ENCODE results near the gene MIA2. TPM values are rescaled to one million over a fixed set of nuclear protein-coding genes. Genes with fewer than 3 reads are reported as not detected.
A peak's percentile ranks its signal among the peaks of the same experiment; 100 is the strongest.

The MIA2 gene
- total and polyA plus RNA-seq, 9 of the 15 experiments (the other 6 are each of a cell fraction or from before 2014, with no cell fraction given): 6.0 to 21.8 (median 12.8) TPM

DNA sequence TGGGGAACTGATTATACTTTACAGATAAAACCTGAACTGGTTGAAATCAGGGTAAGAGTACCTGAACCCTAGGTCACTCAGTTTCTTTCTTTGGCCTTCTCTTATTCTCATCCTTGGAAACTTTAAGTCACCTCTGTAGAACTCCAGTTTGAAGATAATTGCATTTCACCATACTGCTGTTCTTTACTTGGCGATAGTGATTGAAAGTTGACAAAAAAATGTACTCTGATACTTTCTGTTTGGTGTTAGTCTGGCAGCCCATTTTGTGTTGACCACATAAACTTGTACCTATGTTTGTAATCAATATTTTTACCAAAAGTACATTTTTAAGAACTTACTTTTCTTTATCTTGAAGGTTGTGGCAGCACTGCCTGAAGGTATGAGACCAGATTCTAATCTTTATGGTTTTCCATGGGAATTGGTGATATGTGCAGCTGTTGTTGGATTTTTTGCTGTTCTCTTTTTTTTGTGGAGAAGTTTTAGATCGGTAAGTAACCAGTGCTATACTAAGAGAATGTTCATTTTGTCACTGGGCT is 42.9 kb downstream of the MIA2 start:
- H3K79me2 ChIP-seq (ENCODE audit: control insufficient read depth, insufficient read depth, low read length): peaks cover 40% of the 10 kb centered on the region
- in situ Hi-C loops (cut with MboI): no loop called here
- CTCF ChIA-PET (ENCODE audit: low intra/inter-chr PET ratio): no interaction called here
- TF ChIP-seq, protein P1, sequence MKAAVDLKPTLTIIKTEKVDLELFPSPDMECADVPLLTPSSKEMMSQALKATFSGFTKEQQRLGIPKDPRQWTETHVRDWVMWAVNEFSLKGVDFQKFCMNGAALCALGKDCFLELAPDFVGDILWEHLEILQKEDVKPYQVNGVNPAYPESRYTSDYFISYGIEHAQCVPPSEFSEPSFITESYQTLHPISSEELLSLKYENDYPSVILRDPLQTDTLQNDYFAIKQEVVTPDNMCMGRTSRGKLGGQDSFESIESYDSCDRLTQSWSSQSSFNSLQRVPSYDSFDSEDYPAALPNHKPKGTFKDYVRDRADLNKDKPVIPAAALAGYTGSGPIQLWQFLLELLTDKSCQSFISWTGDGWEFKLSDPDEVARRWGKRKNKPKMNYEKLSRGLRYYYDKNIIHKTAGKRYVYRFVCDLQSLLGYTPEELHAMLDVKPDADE (conservative IDR thresholded peaks at IDR 0.05; ENCODE audit: control insufficient read depth, low read depth, low read length): no peak
- TF ChIP-seq ETV5 (CRISPR knock-in tag; IDR thresholded peaks at IDR 0.05; ENCODE audit: low read depth) (no peak), SRF (CRISPR knock-in tag; IDR thresholded peaks at IDR 0.05) (no peak), KDM5B (IDR thresholded peaks at IDR 0.05; ENCODE audit: insufficient replicate concordance, low read depth, low read length) (no peak), GATAD2A (IDR thresholded peaks at IDR 0.05) (no peak), E2F3 (CRISPR knock-in tag; IDR thresholded peaks at IDR 0.05) (no peak), ZNF174 (CRISPR knock-in tag; IDR thresholded peaks at IDR 0.05) (no peak), SMARCA4 (IDR thresholded peaks at IDR 0.05) (no peak), ILK (tag; IDR thresholded peaks at IDR 0.05; ENCODE audit: borderline replicate concordance, low read depth) (no peak), ZNF561 (CRISPR knock-in tag; conservative IDR thresholded peaks at IDR 0.05) (no peak), TEAD1 (CRISPR knock-in tag; IDR thresholded peaks at IDR 0.05) (no peak), DPF2 (IDR thresholded peaks at IDR 0.05) (no peak)
- TF ChIP-seq, protein P2, sequence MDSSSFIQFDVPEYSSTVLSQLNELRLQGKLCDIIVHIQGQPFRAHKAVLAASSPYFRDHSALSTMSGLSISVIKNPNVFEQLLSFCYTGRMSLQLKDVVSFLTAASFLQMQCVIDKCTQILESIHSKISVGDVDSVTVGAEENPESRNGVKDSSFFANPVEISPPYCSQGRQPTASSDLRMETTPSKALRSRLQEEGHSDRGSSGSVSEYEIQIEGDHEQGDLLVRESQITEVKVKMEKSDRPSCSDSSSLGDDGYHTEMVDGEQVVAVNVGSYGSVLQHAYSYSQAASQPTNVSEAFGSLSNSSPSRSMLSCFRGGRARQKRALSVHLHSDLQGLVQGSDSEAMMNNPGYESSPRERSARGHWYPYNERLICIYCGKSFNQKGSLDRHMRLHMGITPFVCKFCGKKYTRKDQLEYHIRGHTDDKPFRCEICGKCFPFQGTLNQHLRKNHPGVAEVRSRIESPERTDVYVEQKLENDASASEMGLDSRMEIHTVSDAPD (CRISPR knock-in tag; IDR thresholded peaks at IDR 0.05): no peak
- TF ChIP-seq, protein P3, sequence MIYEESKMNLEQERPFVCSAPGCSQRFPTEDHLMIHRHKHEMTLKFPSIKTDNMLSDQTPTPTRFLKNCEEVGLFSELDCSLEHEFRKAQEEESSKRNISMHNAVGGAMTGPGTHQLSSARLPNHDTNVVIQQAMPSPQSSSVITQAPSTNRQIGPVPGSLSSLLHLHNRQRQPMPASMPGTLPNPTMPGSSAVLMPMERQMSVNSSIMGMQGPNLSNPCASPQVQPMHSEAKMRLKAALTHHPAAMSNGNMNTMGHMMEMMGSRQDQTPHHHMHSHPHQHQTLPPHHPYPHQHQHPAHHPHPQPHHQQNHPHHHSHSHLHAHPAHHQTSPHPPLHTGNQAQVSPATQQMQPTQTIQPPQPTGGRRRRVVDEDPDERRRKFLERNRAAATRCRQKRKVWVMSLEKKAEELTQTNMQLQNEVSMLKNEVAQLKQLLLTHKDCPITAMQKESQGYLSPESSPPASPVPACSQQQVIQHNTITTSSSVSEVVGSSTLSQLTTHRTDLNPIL (CRISPR knock-in tag; IDR thresholded peaks at IDR 0.05): no peak

More for the DNA sequence above, 42.9 kb downstream of the MIA2 start:
- POLR2A ChIA-PET: interaction anchor here (1.0 kb wide), 1 partner anchor 9 kb away, joined by 3 read pairs; no protein-coding TSS in a partner anchor
- no peak overlapping the region for H3K9ac ChIP-seq (ENCODE audit: insufficient read depth in 1 of 2, low read depth in 2 of 2, low read length in 2 of 2)
- H3K4me1 ChIP-seq (replicated peaks in 1 of 2; ENCODE audit: control insufficient read depth in 2 of 2, insufficient read depth in 2 of 2, low read length in 2 of 2): no peaks in the 10 kb centered on the region; a peak in 1 of 5 replicates
- H3K4me2 ChIP-seq (ENCODE audit: insufficient read depth, low read length): no peak overlapping the region
- WGBS (ENCODE audit: insufficient coverage, low coverage, missing lambda C conversion rate): 55% methylated on average over 2 of the region's 2 CpGs
- H3K36me3 ChIP-seq (ENCODE audit: control insufficient read depth, insufficient read depth, low read length): peaks cover 4% of the 10 kb centered on the region; the same call in 1 of the 3 replicates
- FAIRE-seq (no peak), ATAC-seq (peak; percentile 15; the same call in 1 of the 3 replicates), DNase-seq (ENCODE audit: extremely low read depth in 1 of 4, low spot score in 3 of 4) (no peak)
- no peak overlapping the region for H2AFZ ChIP-seq (ENCODE audit: low read depth, low read length)
- no TSS peak for BruUV-seq (replicated peaks)
- intact Hi-C loops (cut with micrococcal nuclease): no loop called here
- H3K27ac ChIP-seq (ENCODE audit: extremely low read depth, low read depth, low read length): no peak overlapping the region
- H3K27me3 ChIP-seq (ENCODE audit: control insufficient read depth in 2 of 2, insufficient read depth in 2 of 2, low read length in 2 of 2): no peaks in the 10 kb centered on the region
- no peaks in the 10 kb centered on the region for H3K9me1 ChIP-seq (ENCODE audit: control insufficient read depth, insufficient read depth, low read length)
- 0 out of 2 replicates have a peak, but pooled peaks cover 1% of the 10 kb centered on the region for H3K9me3 ChIP-seq (replicated peaks; ENCODE audit: control insufficient read depth, insufficient read depth, low read depth, low read length)
- H3K4me3 ChIP-seq: no peak overlapping the region
- no peaks in the 10 kb centered on the region; the same call in 1 of the 2 replicates for H4K20me1 ChIP-seq (replicated peaks; ENCODE audit: control insufficient read depth, insufficient read depth, low read length)
